Measurements from ENCODE around the gene RNF123.
"Not testable (repeated sequence)": the region's sequence is repeated elsewhere in the genome, so short reads cannot be mapped to it uniquely, and the experiment has no call there.

Gene RNF123

GRCh38 chr3:49674497-49674983 is 14.8 kb upstream of the RNF123 start:
- no peak for DNase-seq
- intact Hi-C loops (cut with DNase I) = no loop called here

DNA sequence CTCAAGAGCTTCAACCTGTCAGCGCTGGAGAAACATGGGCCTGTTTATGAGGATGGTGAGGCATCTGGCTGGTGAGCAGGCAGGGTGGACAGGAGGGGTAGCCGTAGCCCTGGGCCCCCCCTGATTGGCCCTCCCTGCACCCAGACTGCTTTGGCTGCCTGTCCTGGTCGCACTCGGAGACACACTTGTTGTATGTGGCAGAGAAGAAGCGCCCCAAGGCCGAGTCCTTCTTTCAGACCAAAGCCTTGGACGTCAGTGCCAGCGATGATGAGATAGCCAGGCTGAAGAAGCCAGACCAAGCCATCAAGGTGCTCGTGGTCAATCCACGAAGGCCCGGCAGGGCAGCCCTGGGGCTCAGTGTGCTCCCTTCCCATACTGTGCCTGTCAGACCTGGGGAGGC is 13.4 kb upstream of the RNF123 start:
- DNase-seq = peak in 1 of 10 donors; percentile 65
- intact Hi-C loops (cut with DNase I) = no loop called here

DNA sequence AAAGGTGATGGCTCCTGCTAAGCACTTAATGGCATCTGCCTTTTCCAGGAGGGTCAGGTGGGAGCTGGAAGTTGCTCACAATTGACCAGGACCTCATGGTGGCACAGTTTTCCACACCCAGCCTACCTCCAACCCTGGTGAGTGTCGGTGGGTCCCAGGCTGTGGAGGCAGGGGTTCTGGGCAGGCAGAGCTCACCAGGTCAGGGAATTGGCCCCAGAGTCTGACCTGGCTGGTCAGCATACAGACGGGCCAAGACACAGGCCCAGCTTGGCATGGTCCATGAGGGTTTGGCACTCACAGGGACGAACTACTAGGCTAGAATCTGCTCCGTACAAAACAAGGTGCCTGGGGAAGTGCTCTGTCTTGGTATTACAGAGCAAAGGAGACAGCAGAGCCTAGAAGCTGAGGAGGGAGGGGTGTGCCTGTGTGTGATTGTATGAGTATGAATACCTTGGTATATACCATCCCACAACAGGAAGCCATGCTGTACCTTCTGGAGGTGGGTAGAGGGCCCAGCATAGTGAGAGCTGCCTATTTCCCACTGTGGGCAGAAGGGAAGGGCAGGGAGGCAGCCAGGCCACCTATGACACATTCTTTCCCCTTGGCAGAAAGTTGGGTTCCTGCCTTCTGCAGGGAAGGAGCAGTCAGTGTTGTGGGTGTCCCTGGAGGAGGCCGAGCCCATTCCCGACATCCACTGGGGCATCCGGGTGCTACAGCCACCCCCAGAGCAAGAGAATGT is 8.7 kb upstream of the RNF123 start:
- peak in 4 of 10 donors; percentile 35 to 84 (median 65) for DNase-seq
- intact Hi-C loops (cut with DNase I) = no loop called here

DNA sequence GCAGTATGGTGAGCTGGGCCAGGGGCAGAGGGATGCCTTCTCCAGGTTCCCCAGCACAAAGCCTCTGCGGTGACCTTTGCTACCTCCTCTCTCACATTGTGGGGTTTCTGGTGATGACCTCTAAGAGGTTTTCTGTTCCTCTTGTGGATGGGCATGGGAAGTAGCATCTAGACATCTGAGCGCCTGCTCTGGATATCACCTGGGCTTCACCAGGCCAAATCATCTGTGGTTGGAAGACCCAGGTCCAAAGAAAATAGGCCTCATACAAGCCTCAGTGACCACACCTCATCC is 8.2 kb upstream of the RNF123 start:
- no peak for DNase-seq
- intact Hi-C loops (cut with DNase I) = no loop called here

GRCh38 chr3:49681543-49681942 is 7.8 kb upstream of the RNF123 start:
- intact Hi-C loops (cut with DNase I) = no loop called here
- peak in 1 of 10 donors; percentile 75 for DNase-seq

DNA sequence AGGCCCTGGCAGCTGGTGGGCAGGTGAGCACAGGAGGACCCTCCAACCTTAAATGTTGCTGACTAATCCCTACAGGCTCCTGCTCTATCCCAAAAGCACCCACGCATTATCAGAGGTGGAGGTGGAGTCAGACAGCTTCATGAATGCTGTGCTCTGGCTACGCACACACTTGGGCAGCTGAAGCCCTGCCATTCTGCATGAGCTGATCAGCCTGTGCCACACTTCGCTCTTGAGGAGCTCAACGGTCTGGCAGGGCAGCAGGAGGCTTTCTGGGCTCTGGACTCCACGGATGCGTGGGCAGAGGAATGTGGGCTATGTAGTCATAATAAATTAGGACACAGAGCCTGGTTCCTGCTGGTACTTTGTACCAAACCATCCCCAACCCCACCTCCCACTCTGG is 6.2 kb upstream of the RNF123 start:
- intact Hi-C loops (cut with DNase I) = no loop called here
- peak in 1 of 10 donors; percentile 84 for DNase-seq

- intact Hi-C loops (cut with DNase I) = not testable (repeated sequence)
Measured at GRCh38 chr3:49684453-49684852, 4.9 kb upstream of the RNF123 start.

DNA sequence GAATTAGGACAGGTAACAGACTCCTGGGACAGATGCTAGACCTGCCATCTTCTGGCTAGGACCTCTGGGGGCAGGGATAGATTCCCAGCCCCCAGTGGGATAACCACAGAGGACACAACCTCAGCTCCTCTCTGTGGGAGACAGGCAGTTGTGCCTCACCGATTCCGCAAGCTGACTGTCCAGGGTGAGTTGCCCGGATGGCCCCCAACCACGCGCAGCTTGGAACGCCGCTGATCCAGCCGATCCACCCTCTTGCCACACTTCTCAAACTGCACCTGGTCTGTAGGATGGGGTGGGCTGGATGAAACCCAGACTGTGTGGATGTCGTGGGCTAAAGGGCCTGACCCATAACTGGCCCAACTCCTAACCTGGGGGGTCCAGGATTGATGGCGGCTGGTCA is 4.3 kb upstream of the RNF123 start:
- intact Hi-C loops (cut with DNase I) = not testable (repeated sequence)
- DNase-seq = peak in 1 of 10 donors; percentile 52

More at GRCh38 chr3:49684453-49684852, 4.9 kb upstream of the RNF123 start:
- peak in 1 of 10 donors; percentile 62 for DNase-seq

DNA sequence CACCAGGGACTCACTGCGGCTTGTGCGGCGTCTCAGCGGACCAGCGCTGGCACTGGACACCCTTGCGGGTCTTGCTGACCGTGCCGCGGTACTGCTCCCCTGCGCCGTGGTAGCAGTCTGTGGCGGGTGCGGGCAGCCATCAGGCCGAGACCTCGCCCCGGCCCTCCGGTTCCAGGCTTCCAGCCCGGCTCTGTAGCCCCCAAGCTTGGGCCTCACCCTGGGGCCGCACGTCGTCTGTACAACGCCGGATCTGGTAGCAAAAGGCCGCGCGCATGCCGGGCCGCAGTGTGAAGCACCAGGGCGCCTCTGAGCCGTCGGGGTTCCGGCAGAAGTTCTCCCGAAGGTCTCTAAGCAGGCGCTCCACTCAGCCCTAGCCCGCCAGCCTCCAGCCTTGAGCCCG is 3.5 kb upstream of the RNF123 start:
- peak in 1 of 10 donors; percentile 63 for DNase-seq
- intact Hi-C loops (cut with DNase I) = not testable (repeated sequence)

- intact Hi-C loops (cut with DNase I) = not testable (repeated sequence)
- DNase-seq = peak in 1 of 10 donors; percentile 87
Measured at GRCh38 chr3:49686346-49686745, 3.0 kb upstream of the RNF123 start.

DNA sequence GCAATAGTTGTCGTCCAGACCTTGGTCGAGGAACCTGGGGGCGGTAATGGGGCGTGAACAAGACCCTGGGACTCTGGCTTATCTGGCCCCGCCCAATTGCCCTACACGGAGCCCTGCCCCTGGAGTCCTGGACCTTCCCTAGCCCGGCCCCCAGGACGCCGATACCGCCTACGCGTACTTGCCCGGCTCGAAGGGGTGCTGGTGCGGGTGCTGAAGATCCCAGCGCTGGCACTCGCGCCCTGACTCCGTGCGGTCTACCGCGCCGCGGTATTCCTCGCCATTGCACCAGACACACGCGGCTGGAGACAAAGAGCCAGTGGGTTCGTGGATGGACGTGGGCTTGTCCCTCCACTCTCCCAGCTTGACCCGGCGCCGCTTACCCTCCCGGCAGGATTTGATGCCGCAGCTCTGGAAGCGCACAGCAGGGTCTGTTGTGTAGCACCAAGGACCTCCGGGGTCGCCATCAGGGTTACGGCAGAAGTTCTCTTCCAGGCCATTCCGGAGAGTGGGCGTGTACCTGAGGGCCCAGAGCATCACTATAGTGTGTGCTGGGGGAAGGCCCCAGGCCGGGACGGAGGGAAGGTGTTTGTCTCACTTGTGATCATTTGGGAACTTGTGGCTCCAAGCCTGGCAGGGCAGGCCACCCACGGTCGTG is 2.5 kb upstream of the RNF123 start:
- peak in 1 of 10 donors; percentile 86 for DNase-seq
- intact Hi-C loops (cut with DNase I) = not testable (repeated sequence)

DNA sequence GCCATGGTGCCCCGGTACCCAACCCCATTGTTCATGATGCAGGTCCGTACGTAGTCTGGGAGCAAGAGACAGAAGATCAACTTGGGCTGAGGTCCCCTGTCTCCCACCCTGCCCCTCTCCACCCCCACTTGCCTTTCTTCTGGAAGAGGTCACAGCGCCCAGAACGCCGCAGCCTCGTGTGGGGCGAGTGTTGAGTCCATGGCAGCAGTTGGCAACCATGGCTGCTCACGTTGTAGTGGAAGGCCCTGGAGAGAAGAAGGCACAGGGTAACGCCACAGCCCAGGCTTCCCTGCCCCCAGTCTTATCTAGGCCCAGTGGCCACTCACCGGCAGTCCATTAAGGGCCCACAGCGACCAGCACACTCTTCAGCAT is 1.9 kb upstream of the RNF123 start:
- intact Hi-C loops (cut with DNase I) = not testable (repeated sequence)
- DNase-seq = peak in 1 of 10 donors; percentile 61

DNA sequence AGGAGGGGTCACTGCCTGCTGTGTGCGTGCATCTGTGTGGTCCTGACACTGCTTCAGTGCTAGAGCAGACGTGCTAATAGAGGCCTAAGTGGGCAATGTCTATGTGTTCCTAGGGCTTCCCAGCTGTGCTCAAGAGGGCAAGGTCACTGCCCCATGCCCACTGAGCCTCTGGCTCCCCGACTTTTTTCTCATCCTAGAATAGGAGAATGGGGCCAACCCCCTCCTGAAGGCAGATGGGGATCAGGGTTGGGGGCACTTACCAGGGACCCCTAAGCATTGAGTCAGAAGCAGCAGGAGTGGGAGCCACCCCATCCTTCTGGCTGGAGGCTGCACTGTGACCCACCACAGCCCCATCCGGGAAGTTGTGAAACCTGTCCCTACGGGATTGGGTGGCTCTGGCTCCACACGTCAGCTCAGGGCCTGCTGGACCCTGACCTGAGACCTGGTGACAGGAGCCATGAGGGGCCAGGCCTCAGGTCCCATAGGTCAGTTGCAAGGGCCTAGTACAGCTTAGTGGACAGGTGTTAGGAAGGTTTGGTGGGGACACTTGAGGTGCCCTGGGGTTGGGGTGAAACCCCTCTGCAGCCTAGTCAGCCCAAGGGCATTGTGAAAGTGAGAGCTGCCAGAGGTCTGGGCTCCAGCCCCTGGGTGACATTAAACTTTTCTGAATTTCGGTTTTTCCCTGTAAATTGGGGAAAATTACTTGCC is 865 bp upstream of the RNF123 start:
- peak in 1 of 10 donors; percentile 77 for DNase-seq
- intact Hi-C loops (cut with DNase I) = not testable (repeated sequence)

DNA sequence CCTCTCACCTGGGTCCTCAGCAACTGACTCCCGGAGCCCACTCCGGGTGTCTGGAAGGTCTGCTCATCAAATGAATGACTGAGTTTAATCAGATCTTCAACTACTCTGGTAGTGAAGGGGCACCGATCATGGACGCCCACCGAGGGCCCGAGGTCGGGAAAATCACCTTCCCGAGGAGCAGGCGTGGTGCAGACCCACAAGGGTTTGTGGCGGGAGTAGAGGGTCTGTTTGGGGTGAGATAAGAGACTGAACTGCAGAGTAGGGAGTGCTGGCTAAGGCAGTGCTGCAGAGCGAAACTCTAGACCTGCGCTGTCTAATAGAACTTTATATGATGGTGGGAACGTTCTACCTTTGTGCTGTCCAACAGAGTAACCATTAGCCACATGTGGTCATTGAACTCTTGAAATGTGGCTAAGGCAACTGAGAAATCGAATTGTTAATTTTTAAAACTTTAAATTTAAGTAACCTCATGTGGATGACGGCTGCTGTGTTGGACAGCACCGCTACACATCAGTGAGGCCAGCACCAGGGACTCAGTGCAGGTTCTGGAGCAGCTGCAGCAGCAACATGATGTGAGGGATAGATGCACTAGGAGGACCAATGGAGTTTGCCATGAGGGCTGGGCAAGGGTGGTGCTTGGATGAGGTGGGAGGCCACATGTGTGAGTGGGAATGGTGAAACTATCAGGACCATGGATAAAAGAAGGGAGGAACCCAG is 709 bp downstream of the RNF123 start:
- intact Hi-C loops (cut with DNase I) = not testable (repeated sequence)

GRCh38 chr3:49690856-49691255 is 1.5 kb downstream of the RNF123 start:
- DNase-seq = peak in 1 of 10 donors; percentile 45
- intact Hi-C loops (cut with DNase I) = not testable (repeated sequence)

More for the DNA sequence above, 709 bp downstream of the RNF123 start:
- peak in 1 of 10 donors; percentile 49 for DNase-seq

- intact Hi-C loops (cut with DNase I) = not testable (repeated sequence)
- DNase-seq = peak in 1 of 10 donors; percentile 43
Measured at GRCh38 chr3:49691481-49691880, 2.1 kb downstream of the RNF123 start.

DNA sequence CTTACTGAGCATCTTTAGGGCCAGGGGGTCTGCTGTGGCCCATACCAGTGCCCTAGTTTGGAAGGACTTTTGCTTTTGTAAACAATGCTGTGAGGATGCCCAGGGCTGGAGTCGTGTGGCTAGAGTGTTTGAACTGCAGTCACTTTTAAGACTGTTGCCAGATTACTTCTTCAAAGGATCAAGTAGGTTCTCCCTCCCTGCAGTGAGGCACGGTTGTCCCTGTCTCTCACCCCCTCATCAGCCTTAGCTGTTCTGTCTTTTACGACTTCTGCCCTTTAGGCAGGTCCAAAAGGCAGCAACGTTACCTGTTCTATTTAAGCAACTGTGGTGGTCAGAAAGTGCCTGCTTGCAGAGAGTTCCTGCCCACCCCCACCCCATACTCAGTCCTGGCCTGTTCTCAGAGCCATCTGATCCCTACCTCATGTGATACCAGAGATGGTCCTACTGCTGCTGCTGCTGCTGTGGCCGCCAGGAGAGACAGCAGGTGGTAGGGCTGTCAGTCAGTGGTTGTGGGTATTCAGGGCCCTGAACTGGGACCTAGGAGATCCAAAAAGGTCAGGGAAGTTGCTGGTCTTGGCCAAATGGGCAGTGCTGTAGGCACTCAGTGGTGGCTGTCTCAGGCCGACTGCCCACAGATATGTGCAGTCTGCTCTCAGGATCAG is 5.2 kb downstream of the RNF123 start:
- intact Hi-C loops (cut with DNase I) = not testable (repeated sequence)
- DNase-seq = peak in 1 of 10 donors; percentile 18

DNA sequence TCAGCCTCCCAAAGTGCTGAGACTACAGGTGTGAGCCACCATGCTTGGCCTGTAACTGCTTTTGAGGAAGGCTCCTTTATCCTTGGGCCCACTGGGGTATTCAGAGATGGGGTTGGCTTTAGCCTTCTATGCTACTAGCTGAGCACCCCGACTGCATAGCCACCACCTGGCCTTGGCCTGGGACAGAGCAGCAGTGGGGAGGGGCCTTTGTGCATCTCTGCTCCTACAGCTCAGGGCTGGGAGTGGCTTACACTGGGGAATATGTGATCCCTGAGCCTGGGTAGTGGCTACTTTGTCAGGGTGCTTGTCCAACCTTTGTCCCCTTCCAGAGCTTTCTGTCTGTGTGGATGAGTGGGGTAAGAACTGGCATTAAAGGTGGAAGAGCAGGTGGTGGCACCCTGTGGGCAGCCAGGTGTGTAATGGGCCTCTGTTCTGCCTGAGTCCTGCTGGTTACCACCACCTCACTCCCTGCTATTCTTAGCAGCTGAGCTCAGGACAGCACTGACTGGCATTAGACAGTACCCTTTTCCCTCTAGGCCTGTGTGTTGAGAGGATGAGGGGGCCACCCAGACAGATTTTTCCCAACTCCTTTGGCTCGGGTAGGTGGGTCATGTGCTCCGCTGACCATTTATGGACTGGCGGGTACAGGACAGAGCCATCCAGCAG is 6.1 kb downstream of the RNF123 start:
- intact Hi-C loops (cut with DNase I) = not testable (repeated sequence)
- DNase-seq = peak in 1 of 10 donors; percentile 17

- DNase-seq = no peak
- intact Hi-C loops (cut with DNase I) = no loop called here
Measured at GRCh38 chr3:49699281-49699979, 10.1 kb downstream of the RNF123 start.
